GM12875 (cell line): ENCODE data around the gene NTNG1.

Experiments used
- H3K4me3 ChIP-seq: one replicate; pipeline ENCODE4 v1.5.1; 2011; ENCODE audit warnings: low read depth, low read length, control low read depth
- CTCF ChIP-seq: IDR thresholded peaks from 2 replicates; pipeline ENCODE4 v1.5.1; 2011; ENCODE audit warnings: low read depth, mild to moderate bottlenecking, control low read depth, inconsistent platforms, low read length, moderate library complexity, borderline replicate concordance; ENCODE audit not compliant: insufficient read depth

Gene NTNG1

DNA sequence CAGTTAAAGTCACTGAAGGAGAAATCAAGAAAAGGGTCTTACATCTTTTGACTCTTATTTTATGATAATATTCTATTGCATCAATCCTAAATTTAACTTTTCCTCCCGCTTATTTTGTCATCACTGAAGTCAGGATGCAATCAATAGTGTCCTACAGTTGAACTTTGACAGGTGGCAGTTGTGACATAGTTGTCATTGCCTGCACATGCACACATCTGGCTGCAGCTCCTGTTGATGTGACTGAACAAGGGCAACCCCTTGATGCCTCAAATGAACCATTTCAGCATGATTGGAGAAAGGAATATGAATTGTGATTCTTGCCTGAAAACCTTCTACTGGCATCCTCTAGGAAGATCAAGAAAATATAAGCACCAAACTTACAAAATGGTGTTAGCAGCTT lies 157.7 kb downstream of the NTNG1 start:
- TF ChIP-seq CTCF: no peak

DNA sequence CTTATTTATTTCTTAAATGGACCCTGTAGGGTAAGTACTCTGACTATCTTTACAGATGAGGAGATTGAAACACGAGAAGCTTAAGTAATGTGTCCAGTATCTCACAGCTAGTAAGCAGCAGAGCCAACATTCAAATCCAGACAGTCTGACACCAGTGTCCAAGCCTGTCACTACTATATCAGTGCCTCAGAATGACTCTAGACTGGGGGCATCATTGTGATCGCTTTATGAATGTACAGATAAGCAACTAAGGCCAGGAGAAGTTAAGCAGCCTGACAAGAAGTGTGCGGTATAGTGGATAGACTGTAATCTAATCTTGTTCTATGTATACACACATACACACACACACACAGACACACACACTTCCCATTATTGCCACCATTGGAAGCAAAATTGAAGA lies 158.7 kb downstream of the NTNG1 start:
- no peak overlapping the region for H3K4me3 ChIP-seq
- TF ChIP-seq CTCF: no peak

More for the DNA sequence above, 157.7 kb downstream of the NTNG1 start:
- no peak overlapping the region for H3K4me3 ChIP-seq

DNA sequence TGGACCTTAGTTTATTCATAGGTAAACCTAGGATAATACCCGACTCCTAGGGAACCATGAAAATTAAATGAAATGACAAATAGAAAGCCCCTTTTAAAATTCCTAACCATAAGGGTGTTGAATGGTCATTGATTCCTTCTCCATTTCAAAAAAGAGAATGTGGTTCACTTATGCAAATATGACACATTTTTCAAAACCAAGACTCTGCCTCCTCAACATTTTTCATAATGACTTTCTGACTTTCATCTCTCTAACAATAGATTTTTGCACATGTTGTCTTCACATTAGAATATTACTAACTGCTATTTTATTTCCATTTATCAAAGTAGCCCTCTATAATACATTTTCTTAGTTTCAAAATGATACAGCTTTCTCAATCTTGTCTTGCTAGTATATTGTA lies 169.1 kb downstream of the NTNG1 start:
- no peak overlapping the region for H3K4me3 ChIP-seq
- no peak for TF ChIP-seq CTCF

- TF ChIP-seq CTCF: no peak
Observed at GRCh38 chr1:107315652-107316051, 174.8 kb downstream of the NTNG1 start.

DNA sequence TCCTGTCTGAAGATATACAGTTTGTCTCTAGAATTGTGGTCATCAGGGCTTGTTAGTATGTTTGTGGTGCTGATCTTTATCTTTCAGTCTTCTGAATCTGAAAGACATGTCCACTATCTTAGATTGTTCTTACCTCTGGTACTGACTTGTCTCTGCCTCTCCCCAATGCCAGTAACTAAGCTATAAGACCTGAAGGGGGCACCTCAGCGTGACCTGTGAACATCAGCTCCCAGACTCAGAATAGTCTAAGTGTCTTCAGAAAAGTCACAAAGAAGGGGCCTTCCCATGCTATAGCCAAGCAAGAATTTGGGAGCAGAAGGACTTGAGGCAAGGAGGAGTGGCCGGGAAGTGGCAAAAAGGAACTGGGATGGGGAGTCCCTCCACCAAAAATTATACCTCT lies 178.1 kb downstream of the NTNG1 start:
- no peak for TF ChIP-seq CTCF
- H3K4me3 ChIP-seq: no peak overlapping the region

More at GRCh38 chr1:107315652-107316051, 174.8 kb downstream of the NTNG1 start:
- H3K4me3 ChIP-seq: no peak overlapping the region

DNA sequence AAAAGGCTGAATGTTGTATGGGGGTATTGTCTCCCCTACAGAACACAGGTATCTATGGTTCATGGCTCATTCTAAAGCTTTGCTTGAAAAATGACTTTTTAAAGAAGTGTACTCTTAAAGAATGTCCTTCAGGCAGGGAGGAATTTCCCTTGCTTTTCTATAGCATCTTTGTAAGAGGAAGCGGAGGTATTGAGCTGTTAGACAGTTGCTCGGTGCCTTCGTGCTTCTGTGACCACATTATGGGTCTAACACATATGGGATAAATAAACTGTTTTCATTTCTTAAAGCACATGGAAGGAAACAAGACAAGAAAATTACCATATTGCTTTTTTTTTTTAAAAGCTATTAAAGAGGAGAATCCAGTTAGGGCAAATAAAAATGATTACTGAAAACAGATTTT lies 182.9 kb downstream of the NTNG1 start:
- TF ChIP-seq CTCF: no peak
- no peak overlapping the region for H3K4me3 ChIP-seq

DNA sequence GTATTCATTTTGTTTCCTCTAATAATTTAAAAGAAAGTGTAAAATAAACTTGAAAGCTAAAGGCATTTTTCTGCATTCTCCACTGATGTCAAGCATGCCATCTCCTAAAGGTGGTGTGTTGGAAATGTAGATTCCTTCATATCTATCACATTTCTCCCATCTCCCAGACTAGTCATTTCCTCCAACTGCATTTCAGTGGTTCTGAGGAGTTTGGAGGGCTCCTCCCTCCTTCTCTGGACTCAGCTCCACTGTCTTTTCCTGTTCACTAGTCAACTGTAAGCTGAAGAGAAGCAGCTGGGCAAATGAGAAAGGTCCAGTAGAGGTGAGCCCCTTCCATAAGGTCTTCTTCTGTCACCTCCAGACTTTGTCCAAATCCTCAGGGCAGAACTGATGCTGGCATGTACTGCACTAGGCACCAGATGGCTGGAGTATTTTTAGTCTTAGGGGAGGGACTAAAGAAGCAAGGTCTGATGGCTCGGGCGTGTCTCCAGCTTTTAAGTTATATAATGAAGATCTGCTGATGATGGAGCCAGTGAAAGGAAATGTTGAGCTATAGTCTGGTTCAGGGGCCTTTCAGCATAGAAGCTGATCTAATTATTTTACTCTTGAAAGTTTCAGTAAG lies 186.1 kb downstream of the NTNG1 start:
- no peak for TF ChIP-seq CTCF
- H3K4me3 ChIP-seq: no peak overlapping the region
